CD14-positive monocyte (primary cell): ENCODE results near the gene HEYL. TPM values are rescaled to one million over a fixed set of nuclear protein-coding genes. Genes with fewer than 3 reads are reported as not detected.

Experiments used
- DNase-seq, 3 donors: peaks; one replicate each; pipeline ENCODE4 v3.0.0-alpha.2; 2011 to 2022
- H2AFZ ChIP-seq: 2 replicates; pipeline ENCODE4 v1.6.0; 2012; ENCODE audit warnings: mild to moderate bottlenecking, low read depth, low read length, inconsistent platforms; ENCODE audit not compliant: insufficient read depth, poor library complexity, severe bottlenecking
- H3K27ac ChIP-seq, 2 donors: 1 replicate in 1 of 2; 2 replicates in 1 of 2; pipeline ENCODE4 v1.5.1; 2012 to 2013; ENCODE audit warnings: low read length in 2 of 2, control low read depth in 1 of 2, inconsistent platforms in 1 of 2, low read depth in 1 of 2, mild to moderate bottlenecking in 1 of 2
- H3K27me3 ChIP-seq, 2 donors: one replicate each; pipeline versions ENCODE4 v1.6.0 to v1.6.1; 2011 to 2013; ENCODE audit warnings: low read length in 2 of 2; ENCODE audit not compliant: control insufficient read depth in 2 of 2, insufficient read depth in 2 of 2
- H3K36me3 ChIP-seq, 2 donors: replicated peaks in 1 of 2; 1 replicate in 1 of 2; 2 replicates in 1 of 2; pipeline versions ENCODE4 v1.5.1 to v1.6.1; 2012 to 2013; ENCODE audit warnings: low read length in 2 of 2, control low read depth in 1 of 2, inconsistent platforms in 1 of 2, mild to moderate bottlenecking in 1 of 2; ENCODE audit not compliant: insufficient read depth in 2 of 2, control insufficient read depth in 1 of 2
- H3K4me1 ChIP-seq, 2 donors: 1 replicate in 1 of 2; 2 replicates in 1 of 2; pipeline versions ENCODE4 v1.5.1 to v1.6.1; 2012 to 2013; ENCODE audit warnings: low read length in 2 of 2, control low read depth in 1 of 2, inconsistent platforms in 1 of 2, mild to moderate bottlenecking in 1 of 2, moderate library complexity in 1 of 2; ENCODE audit not compliant: insufficient read depth in 2 of 2, control insufficient read depth in 1 of 2
- H3K4me2 ChIP-seq: replicated peaks from 2 replicates; pipeline ENCODE3; 2012; ENCODE audit warnings: low read length, moderate library complexity, mild to moderate bottlenecking; ENCODE audit not compliant: poor library complexity, severe bottlenecking; ENCODE audit errors: extremely low read depth
- H3K4me3 ChIP-seq, 3 experiments: fragments of 200-600 bp in 1 of 3; sonication (generic) in 1 of 3; replicated peaks in 1 of 3; 1 replicate in 2 of 3; 2 replicates in 1 of 3; pipeline ENCODE4 v1.5.1; 2011 to 2013; ENCODE audit warnings: low read length in 3 of 3, mild to moderate bottlenecking in 3 of 3, control low read depth in 2 of 3, low read depth in 2 of 3, inconsistent platforms in 1 of 3, moderate library complexity in 1 of 3
- H3K79me2 ChIP-seq: 2 replicates; pipeline ENCODE4 v1.6.0; 2012; ENCODE audit warnings: mild to moderate bottlenecking, control low read depth, inconsistent platforms, low read length, moderate library complexity; ENCODE audit not compliant: insufficient read depth
- H3K9ac ChIP-seq: 2 replicates; pipeline ENCODE4 v1.6.0; 2017; ENCODE audit warnings: low read length, mild to moderate bottlenecking; ENCODE audit not compliant: insufficient read depth, poor library complexity, severe bottlenecking
- H3K9me3 ChIP-seq, 2 donors: replicated peaks in 1 of 2; 1 replicate in 1 of 2; 2 replicates in 1 of 2; pipeline versions ENCODE4 v1.5.1 to v1.6.1; 2012 to 2013; ENCODE audit warnings: low read length in 2 of 2, control low read depth in 1 of 2; ENCODE audit not compliant: control insufficient read depth in 1 of 2, insufficient read depth in 1 of 2
- H4K20me1 ChIP-seq: 2 replicates; pipeline ENCODE4 v1.6.0; 2012; ENCODE audit warnings: mild to moderate bottlenecking, low read length, control low read depth, moderate library complexity; ENCODE audit not compliant: insufficient read depth
- H3K27ac Mint-ChIP-seq, 7 donors: one replicate each; pipeline ENCODE4 v1.8.0; 2020; ENCODE audit warnings: mild to moderate bottlenecking in 7 of 7, mixed read lengths in 7 of 7, moderate library complexity in 6 of 7, inconsistent platforms in 2 of 7
- H3K27me3 Mint-ChIP-seq, 3 donors: one replicate each; pipeline ENCODE4 v1.8.0; 2021 to 2022; ENCODE audit warnings: low read depth in 3 of 3, mild to moderate bottlenecking in 3 of 3, mixed read lengths in 3 of 3, moderate library complexity in 3 of 3, inconsistent platforms in 1 of 3
- H3K36me3 Mint-ChIP-seq, 2 donors: one replicate each; pipeline ENCODE4 v1.8.0; 2020; ENCODE audit warnings: mixed read lengths in 2 of 2, inconsistent platforms in 1 of 2, mild to moderate bottlenecking in 1 of 2
- H3K4me1 Mint-ChIP-seq: one replicate; pipeline ENCODE4 v1.8.0; 2020; ENCODE audit warnings: mild to moderate bottlenecking, mixed read lengths
- H3K4me3 Mint-ChIP-seq, 2 donors: one replicate each; pipeline ENCODE4 v1.8.0; 2020; ENCODE audit warnings: mild to moderate bottlenecking in 2 of 2, mixed read lengths in 2 of 2, moderate library complexity in 1 of 2
- H3K9me3 Mint-ChIP-seq, 7 donors: one replicate each; pipeline ENCODE4 v1.8.0; 2020 to 2022; ENCODE audit warnings: mixed read lengths in 7 of 7, mild to moderate bottlenecking in 6 of 7, moderate library complexity in 6 of 7, inconsistent platforms in 2 of 7
- WGBS: methylation state at CpG from one replicate; pipeline ENCODE4 v1.1.5; 2013; ENCODE audit warnings: missing lambda C conversion rate; ENCODE audit not compliant: insufficient coverage; 5-methylcytosine and 5-hydroxymethylcytosine counted together
- intact Hi-C, 2 donors: fragments of 100-400 bp; cut with micrococcal nuclease; formaldehyde crosslinking; loops; one replicate each; pipeline versions ENCODE4 v1.15.0 to v1.15.1; 2023
- polyA plus RNA-seq, 3 donors: library from polyadenylated mRNA; depleted of rRNA in 1 of 3; unstranded in 2 of 3; stranded (reverse) in 1 of 3; fragments of 300-500 nt in 2 of 3; fragments of >200 nt in 1 of 3; fragmentation: Illumina TruSeq in 2 of 3; gene quantifications; 1 replicate in 2 of 3; 2 replicates in 1 of 3; pipeline ENCODE4 v1.2.3, GENCODE V29; 2012 to 2021
- TF ChIP-seq, protein P1 (sequence below): fragments of 200-600 bp; IDR thresholded peaks from one replicate; pipeline ENCODE4 v1.8.0; 2022; ENCODE audit warnings: antibody characterized with exemption, mild to moderate bottlenecking

The HEYL gene
- polyA plus RNA-seq, 3 donors: 0.04 to 0.15 (median 0.15) TPM

DNA sequence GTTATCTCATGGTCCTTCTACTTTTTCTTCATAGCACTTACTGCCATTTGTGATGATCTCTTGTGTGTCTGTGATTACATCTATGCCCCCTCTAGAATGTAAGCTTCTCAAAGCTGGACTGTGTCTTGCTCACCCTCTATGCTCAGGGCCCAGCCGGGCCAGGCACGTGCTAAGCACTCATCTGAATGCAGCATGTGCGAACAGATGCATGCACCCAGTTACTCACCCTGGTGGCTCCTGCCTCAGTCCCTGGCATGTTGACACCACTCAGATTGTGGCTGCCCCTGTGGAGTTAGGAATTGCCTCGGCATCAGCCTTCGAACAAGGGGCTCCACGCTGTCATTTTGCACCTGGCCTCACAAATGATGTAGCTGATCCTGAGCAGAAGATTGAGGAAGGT, 43.3 kb downstream of the HEYL start:
- Histone ChIP-seq H3K4me1 (no peaks in the 10 kb centered on the region), H3K79me2 (no peaks in the 10 kb centered on the region), H3K27me3 (no peaks in the 10 kb centered on the region), H3K9ac (no peak overlapping the region), H3K36me3 (no peaks in the 10 kb centered on the region), H3K9me3 (no peaks in the 10 kb centered on the region), H3K4me2 (no peak overlapping the region), H3K4me3 (no peak overlapping the region), H3K27ac (no peak overlapping the region), H2AFZ (no peak overlapping the region), H4K20me1 (no peaks in the 10 kb centered on the region)
- Mint-ChIP-seq H3K4me3 (no peak overlapping the region), H3K36me3 (no peaks in the 10 kb centered on the region), H3K27me3 (peaks cover 3 to 13% (median 4%) of the 10 kb centered on the region in 3 donors), H3K4me1 (no peaks in the 10 kb centered on the region), H3K27ac (no peak overlapping the region), H3K9me3 (peaks cover 0 to 2% (median 0%) of the 10 kb centered on the region in 7 donors)
- TF ChIP-seq, protein P1, sequence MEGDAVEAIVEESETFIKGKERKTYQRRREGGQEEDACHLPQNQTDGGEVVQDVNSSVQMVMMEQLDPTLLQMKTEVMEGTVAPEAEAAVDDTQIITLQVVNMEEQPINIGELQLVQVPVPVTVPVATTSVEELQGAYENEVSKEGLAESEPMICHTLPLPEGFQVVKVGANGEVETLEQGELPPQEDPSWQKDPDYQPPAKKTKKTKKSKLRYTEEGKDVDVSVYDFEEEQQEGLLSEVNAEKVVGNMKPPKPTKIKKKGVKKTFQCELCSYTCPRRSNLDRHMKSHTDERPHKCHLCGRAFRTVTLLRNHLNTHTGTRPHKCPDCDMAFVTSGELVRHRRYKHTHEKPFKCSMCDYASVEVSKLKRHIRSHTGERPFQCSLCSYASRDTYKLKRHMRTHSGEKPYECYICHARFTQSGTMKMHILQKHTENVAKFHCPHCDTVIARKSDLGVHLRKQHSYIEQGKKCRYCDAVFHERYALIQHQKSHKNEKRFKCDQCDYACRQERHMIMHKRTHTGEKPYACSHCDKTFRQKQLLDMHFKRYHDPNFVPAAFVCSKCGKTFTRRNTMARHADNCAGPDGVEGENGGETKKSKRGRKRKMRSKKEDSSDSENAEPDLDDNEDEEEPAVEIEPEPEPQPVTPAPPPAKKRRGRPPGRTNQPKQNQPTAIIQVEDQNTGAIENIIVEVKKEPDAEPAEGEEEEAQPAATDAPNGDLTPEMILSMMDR: no peak
- DNase-seq: no peak
- intact Hi-C loops: no loop called here
- WGBS: 94% methylated on average over 4 of the region's 6 CpGs

- H3K27ac Mint-ChIP-seq: peak overlapping the region in 1 of 7 donors; percentile 43
- Histone ChIP-seq H4K20me1 (no peaks in the 10 kb centered on the region), H3K36me3 (no peaks in the 10 kb centered on the region), H3K27ac (no peak overlapping the region), H3K9ac (no peak overlapping the region), H3K4me1 (no peaks in the 10 kb centered on the region), H3K79me2 (no peaks in the 10 kb centered on the region), H3K4me3 (no peak overlapping the region), H2AFZ (no peak overlapping the region), H3K27me3 (no peaks in the 10 kb centered on the region), H3K9me3 (no peaks in the 10 kb centered on the region), H3K4me2 (no peak overlapping the region)
- WGBS: 100% methylated on average over 3 of the region's 4 CpGs
- H3K9me3 Mint-ChIP-seq: no peaks in the 10 kb centered on the region
- TF ChIP-seq, protein P1: no peak
- no peak for DNase-seq
- peaks cover 0 to 5% (median 4%) of the 10 kb centered on the region in 3 donors for H3K27me3 Mint-ChIP-seq
- H3K4me1 Mint-ChIP-seq: no peaks in the 10 kb centered on the region
- H3K36me3 Mint-ChIP-seq: no peaks in the 10 kb centered on the region
- intact Hi-C loops: no loop called here
- H3K4me3 Mint-ChIP-seq: no peak overlapping the region
Measured at GRCh38 chr1:39593386-39593785, 46.1 kb downstream of the HEYL start.
